ENCODE measurements around the gene TBRG1. TPM values are rescaled to one million over a fixed set of nuclear protein-coding genes. Genes with fewer than 3 reads are reported as not detected.
"Not testable (repeated sequence)": the region's sequence is repeated elsewhere in the genome, so short reads cannot be mapped to it uniquely, and the experiment has no call there.

Gene TBRG1
- total RNA-seq, 2 experiments from 2014 or later = 44.5 to 48.5 TPM

DNA sequence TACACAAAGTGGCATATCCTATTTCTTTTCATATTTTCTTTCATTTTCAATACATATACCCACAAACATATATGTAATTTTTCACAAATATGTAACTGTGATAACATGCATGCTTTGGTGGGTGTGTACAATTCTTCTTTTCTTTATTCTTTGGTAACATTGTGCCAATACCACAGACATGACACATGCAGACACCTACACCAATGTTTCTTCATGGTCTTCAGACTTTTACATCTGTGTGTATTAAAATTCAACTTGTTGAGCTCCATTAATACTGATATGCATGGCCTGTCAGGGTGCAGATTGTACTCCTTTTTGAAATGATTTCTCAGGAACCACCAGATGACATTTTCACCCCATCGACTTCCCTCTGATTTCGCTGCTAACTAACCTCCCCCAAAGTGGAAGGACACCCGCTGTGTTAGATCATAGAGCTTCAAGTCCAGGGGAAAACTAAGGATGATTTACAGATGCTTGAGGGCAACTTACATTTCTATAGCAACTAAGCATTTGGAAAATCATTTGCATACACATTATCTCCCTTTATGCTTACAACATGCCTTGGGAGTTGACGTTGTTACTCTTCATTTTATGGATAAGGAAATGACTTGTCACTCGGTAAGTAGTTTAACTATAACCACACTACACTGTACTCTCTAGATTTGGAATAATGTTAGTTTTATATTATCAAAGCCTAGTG lies 21.9 kb upstream of the TBRG1 start:
- H3K4me3 Mint-ChIP-seq = no peak overlapping the region
- H3K27me3 Mint-ChIP-seq = peaks cover 25% of the 10 kb centered on the region
- H3K27ac Mint-ChIP-seq = no peak overlapping the region
- H3K4me1 Mint-ChIP-seq = peaks cover 1% of the 10 kb centered on the region
- no peak for ATAC-seq
- H3K9me3 Mint-ChIP-seq (ENCODE audit: low read depth) = no peaks in the 10 kb centered on the region
- DNase-seq = no peak
- H3K36me3 Mint-ChIP-seq = no peaks in the 10 kb centered on the region
- CTCF ChIA-PET = no interaction called here

DNA sequence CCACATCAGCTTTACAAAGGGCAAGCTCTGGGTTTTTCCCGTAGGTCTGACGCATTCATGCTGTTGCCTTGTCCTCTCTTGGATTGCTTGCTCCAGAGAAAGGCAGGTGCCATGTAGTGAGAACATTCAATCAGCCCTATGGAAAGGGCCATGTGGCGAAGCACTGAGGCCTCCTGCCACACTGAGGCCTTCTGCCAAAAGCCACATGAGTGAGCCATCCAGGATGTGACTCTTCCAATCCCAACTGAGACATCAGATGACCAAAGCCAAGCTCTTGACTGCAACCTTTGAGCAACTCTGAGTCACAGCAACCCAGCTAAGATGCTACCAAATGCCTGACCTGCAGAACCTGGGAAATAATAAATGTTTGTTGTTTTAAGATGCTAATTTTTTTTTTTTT lies 20.5 kb upstream of the TBRG1 start:
- Mint-ChIP-seq H3K4me3 (no peak overlapping the region), H3K27me3 (peaks cover 15% of the 10 kb centered on the region), H3K9me3 (ENCODE audit: low read depth) (no peaks in the 10 kb centered on the region), H3K36me3 (no peaks in the 10 kb centered on the region), H3K27ac (no peak overlapping the region), H3K4me1 (peaks cover 3% of the 10 kb centered on the region)
- CTCF ChIA-PET = no interaction called here
- no peak for ATAC-seq
- no peak for DNase-seq

DNA sequence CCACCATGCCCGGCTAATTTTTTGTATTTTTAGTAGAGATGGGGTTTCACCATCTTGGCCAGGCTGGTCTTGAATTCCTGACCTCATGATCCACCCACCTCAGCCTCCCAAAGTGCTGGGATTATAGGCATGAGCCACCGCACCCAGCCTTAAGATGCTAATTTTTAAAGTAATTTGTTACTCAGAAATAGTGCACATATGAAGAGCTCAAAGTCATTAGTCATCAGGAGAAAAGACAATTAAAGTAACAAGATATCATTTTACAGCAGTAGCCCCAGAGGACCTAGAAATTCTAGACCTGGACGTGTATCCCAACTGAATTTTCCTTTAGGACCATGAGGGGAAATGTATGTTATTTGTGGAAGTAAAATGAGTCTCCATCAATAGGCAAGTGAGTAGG lies 19.9 kb upstream of the TBRG1 start:
- CTCF ChIA-PET = not testable (repeated sequence)

DNA sequence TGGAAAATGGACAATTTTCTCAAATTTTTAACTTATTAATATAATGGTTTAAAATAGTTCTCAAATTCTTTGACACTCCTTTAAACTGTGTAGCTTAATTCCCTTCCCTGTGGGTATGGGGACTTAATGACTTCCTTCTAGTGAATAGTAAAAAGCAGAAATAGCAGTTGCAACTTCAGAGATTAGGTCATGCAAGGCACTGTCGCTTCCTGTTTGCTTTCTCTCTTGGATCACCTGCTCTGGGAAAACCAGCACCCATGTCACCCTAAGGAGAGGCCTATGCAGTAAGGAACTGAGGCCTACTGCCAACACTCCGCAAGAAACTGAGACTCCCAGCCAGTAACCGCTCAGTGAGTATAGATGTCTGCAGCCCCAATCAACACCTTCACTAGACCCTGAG lies 16.9 kb upstream of the TBRG1 start:
- DNase-seq = no peak
- H3K4me3 Mint-ChIP-seq = no peak overlapping the region
- no peaks in the 10 kb centered on the region for H3K36me3 Mint-ChIP-seq
- ATAC-seq = no peak
- peaks cover 5% of the 10 kb centered on the region for H3K27me3 Mint-ChIP-seq
- H3K27ac Mint-ChIP-seq = no peak overlapping the region
- H3K9me3 Mint-ChIP-seq (ENCODE audit: low read depth) = no peaks in the 10 kb centered on the region
- H3K4me1 Mint-ChIP-seq = peaks cover 3% of the 10 kb centered on the region
- CTCF ChIA-PET = no interaction called here

More for the DNA sequence above, 19.9 kb upstream of the TBRG1 start:
- not testable (repeated sequence) for H3K9me3 Mint-ChIP-seq (ENCODE audit: low read depth); ATAC-seq; DNase-seq; H3K36me3 Mint-ChIP-seq; H3K4me1 Mint-ChIP-seq; H3K4me3 Mint-ChIP-seq; H3K27ac Mint-ChIP-seq
- peaks cover 10% of the 10 kb centered on the region for H3K27me3 Mint-ChIP-seq

DNA sequence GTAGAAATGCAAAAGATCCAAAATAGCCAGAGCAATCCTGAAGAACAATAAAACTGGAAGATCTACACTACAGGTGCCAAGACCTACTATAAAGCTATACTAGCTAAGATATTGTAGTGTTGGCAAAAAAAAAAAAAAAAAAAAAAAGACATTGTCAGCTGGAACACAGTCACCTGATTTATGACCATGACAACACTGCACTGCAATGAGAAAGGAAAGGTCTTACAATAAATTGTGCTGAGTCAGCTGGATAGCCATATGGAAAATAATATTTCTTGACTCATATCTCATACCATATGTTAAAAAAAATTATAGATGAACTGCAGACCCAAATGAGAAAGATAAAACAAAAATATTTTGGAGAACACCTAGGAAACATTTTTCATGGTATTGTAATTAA lies 14.5 kb upstream of the TBRG1 start:
- Mint-ChIP-seq H3K9me3 (ENCODE audit: low read depth) (no peaks in the 10 kb centered on the region), H3K4me1 (peaks cover 18% of the 10 kb centered on the region), H3K27me3 (peaks cover 2% of the 10 kb centered on the region), H3K36me3 (no peaks in the 10 kb centered on the region), H3K27ac (no peak overlapping the region), H3K4me3 (no peak overlapping the region)
- CTCF ChIA-PET = no interaction called here
- ATAC-seq (no peak), DNase-seq (no peak)

DNA sequence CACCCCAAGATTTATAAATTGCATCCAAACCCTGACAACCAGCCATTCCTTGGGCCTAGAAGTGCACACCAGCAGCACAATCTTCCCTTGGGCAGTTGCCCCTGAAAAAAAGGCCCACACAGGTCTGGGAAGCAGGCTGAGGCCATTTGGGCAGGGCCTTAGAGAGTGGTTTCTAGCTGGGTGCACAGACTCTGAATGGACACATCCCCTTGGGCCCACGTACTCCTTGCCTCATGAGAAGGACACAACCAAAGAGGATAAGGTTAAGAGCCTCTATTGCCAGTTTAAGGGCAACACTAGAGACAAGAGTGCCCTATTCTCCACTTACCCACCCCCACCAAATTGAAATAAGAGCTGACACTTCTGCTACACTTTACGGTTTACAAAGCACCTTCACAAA lies 12.4 kb upstream of the TBRG1 start:
- Mint-ChIP-seq H3K27ac (no peak overlapping the region), H3K9me3 (ENCODE audit: low read depth) (no peaks in the 10 kb centered on the region), H3K4me3 (no peak overlapping the region), H3K4me1 (peaks cover 18% of the 10 kb centered on the region), H3K36me3 (no peaks in the 10 kb centered on the region), H3K27me3 (peaks cover 6% of the 10 kb centered on the region)
- ATAC-seq (no peak), DNase-seq (no peak)
- CTCF ChIA-PET = interaction anchor here (0.7 to 1.9 kb wide), 2 partner anchors 10 to 33 kb away, joined by 3 to 5 read pairs; no protein-coding TSS in a partner anchor

DNA sequence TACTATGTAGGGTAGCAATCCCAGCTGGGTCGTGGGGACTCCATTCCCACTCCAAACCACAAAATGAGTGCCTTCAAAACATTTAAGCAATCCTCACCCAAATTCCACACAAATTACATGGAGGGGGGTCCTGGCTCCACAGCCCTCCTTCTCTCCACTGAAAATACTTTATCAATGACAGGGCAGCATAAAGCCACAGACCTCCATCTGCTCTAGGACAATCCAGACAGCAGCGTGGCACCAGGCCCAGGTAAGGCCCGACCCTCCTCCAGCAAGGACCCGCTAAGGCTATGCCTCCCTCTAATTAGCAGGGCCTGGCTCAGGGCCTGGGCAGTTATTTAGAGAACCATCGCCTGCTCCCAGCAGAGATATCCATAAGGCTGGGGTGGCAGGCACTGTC lies 11.6 kb upstream of the TBRG1 start, which contains the start of gene PANX3:
Gene PANX3 (plus strand): TSS at position 365 of the 400 bp plus-strand sequence. CDS start 129 bp downstream, outside the sequence.
- DNase-seq = no peak
- ATAC-seq = no peak
- no peak within 1 kb of the TSS for H3K4me3 Mint-ChIP-seq
- CTCF ChIA-PET = interaction anchor here (0.7 to 1.9 kb wide), 2 partner anchors 9 to 33 kb away, joined by 3 to 5 read pairs; no protein-coding TSS in a partner anchor
- peaks cover 15% of the 10 kb centered on the region for H3K4me1 Mint-ChIP-seq
- no peaks in the 10 kb centered on the region for H3K36me3 Mint-ChIP-seq
- no peaks in the 10 kb centered on the region for H3K9me3 Mint-ChIP-seq (ENCODE audit: low read depth)
- H3K27ac Mint-ChIP-seq = no peak within 1 kb of the TSS
- peaks cover 6% of the 10 kb centered on the region for H3K27me3 Mint-ChIP-seq

DNA sequence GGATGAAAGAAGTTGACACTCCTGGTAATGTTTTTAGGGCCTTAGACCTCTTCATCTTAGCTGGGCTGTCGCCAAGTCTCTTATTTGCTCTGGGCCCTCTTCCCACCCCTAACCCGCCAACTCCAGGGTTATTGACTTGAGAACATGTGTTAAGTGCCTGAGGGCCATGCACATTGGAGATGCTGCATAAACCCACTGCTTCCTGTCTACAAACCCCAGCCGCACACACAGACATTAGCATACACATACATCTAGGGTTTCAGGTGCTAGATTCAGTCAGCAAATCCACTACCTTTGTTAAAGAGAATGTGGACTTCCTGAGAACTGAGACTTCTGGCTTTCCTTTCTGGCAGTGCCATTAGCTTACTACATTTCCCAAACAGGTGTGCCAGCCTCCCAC lies 10.6 kb upstream of the TBRG1 start:
- peak; percentile 87 for ATAC-seq
- peak; percentile 74 for DNase-seq
- Mint-ChIP-seq H3K27ac (no peak overlapping the region), H3K9me3 (ENCODE audit: low read depth) (no peaks in the 10 kb centered on the region), H3K4me3 (no peak overlapping the region), H3K36me3 (no peaks in the 10 kb centered on the region), H3K4me1 (peaks cover 15% of the 10 kb centered on the region), H3K27me3 (peaks cover 5% of the 10 kb centered on the region)
- CTCF ChIA-PET = interaction anchor here (1.9 kb wide), 1 partner anchor 8 kb away, joined by 5 read pairs; no protein-coding TSS in a partner anchor

DNA sequence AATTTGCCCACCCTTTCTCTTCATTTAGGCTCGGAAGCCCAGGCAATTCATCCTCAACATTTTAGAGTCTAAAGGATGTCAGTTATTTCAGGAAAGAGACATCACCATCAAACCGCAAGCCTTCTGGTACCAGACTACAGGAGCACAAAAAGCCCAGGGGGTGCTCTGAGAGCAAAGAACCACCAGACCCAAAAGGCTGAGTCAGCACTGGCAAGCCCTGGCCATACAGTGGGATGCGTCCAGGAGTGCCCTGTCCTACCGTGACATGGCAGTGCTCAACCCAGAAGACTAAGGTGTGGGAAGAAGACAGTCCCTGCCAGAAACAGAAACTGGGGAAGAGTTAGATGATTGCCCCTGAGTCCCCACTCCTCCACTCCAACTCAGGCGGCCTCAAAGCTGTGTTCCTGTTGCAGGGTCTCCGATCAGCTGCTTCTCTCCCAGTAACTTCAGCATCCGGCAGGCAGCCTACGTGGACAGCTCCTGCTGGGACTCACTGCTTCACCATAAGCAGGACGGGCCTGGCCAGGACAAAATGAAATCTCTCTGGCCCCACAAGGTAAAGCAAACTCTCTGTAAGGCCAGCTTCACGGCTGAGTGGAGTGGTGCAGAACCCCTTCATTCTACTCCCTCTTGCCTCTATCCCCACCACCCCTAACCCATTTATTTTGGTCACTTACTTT lies 10.0 kb upstream of the TBRG1 start:
- DNase-seq (no peak), ATAC-seq (no peak)
- Mint-ChIP-seq H3K27me3 (peaks cover 4% of the 10 kb centered on the region), H3K36me3 (no peaks in the 10 kb centered on the region), H3K4me3 (no peak overlapping the region), H3K4me1 (peaks cover 15% of the 10 kb centered on the region), H3K9me3 (ENCODE audit: low read depth) (no peaks in the 10 kb centered on the region), H3K27ac (no peak overlapping the region)
- CTCF ChIA-PET = no interaction called here

DNA sequence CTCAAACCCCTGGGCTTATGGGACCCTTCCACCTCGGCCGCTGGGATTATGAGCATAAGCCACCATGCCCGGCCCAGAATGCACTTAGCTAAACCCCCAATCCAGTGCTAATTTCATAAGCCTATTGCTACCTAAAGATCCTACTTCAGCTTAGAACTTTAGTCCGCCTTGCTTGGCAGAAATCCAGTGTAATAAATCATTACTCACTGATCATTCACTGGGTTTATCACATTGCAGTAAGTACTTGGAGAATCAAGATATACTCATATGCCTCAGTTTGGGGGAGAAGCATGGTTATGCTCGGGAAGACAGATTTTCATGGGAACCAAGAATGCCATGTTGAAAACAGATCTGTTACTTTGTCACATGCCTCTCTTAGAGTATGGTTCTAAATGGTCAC lies 3.8 kb upstream of the TBRG1 start:
- Mint-ChIP-seq H3K27me3 (peaks cover 11% of the 10 kb centered on the region), H3K9me3 (ENCODE audit: low read depth) (no peaks in the 10 kb centered on the region), H3K4me3 (no peak overlapping the region), H3K27ac (no peak overlapping the region), H3K4me1 (peaks cover 7% of the 10 kb centered on the region), H3K36me3 (peaks cover 1% of the 10 kb centered on the region)
- ATAC-seq (no peak), DNase-seq (no peak)
- CTCF ChIA-PET = no interaction called here

DNA sequence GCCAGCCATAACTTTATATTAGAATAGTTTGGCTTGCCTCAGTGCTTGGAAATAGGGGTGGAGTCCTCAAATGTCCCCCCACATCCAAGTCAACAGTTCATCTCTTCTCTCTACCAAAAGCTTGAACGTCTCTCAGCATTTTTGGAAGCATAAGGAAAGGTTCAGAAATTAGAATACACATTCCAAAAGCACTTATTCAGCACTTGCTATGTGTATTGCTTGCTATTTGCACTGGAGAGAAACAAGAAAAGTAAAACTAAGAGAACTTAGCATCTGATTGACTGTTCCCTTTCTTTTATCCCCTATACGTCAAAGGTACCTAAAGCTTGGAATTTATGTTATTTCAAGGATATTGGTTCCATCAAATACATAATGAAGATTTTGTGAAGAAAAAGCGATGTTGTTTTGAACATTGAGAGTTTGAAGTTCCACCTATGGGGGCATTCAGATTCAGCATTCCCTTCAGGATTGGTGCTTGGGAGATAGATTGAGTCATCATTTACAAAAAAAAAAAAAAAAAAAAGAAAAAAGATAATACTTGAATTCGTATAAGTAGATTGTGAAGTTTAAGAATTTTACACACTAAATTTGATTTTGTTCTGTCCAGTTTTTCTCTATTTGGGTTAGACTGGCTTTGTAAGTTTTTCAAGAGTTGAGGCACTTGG lies 1.3 kb downstream of the TBRG1 start:
- Mint-ChIP-seq H3K36me3 (peaks cover 27% of the 10 kb centered on the region), H3K4me3 (peak overlapping the region; percentile 80), H3K9me3 (ENCODE audit: low read depth) (no peaks in the 10 kb centered on the region), H3K27me3 (peaks cover 10% of the 10 kb centered on the region), H3K4me1 (peaks cover 30% of the 10 kb centered on the region), H3K27ac (peak overlapping the region; percentile 81)
- DNase-seq (no peak), ATAC-seq (no peak)
- CTCF ChIA-PET = interaction anchor here (1.2 to 1.8 kb wide), 5 partner anchors 20 to 214 kb away, joined by 4 to 8 read pairs (median 5); no protein-coding TSS in a partner anchor

DNA sequence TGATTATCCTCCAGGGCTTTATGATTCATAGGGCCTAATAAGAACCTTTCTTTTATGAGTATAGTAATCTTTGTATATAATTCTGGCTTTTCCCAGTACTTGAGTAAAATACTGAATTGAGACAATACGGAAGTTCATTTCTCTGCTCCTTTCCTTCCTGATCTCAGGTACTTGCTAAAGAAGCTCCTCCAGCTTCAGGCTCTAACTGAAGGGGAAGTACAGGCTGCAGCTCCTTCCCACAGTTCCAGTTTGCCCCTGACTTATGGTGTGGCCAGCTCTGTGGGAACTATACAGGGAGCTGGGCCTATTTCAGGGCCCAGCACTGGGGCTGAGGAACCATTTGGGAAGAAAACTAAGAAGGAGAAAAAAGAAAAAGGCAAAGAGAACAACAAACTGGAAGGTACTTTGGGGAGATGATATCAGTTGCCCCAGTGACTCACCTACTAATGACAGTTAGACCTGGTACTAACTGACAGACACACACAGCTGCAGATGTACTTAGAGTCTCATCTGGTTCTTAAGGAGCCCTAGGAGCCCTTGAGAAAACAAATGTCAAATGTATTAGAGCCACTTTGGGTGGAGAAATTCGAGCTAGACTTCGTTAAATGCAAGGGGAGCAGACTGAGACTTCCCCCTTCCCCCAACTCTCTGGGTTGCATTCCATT lies 3.0 kb downstream of the TBRG1 start:
- no peak overlapping the region for H3K4me3 Mint-ChIP-seq
- peaks cover 27% of the 10 kb centered on the region for H3K36me3 Mint-ChIP-seq
- no peak overlapping the region for H3K27ac Mint-ChIP-seq
- CTCF ChIA-PET = no interaction called here
- no peaks in the 10 kb centered on the region for H3K9me3 Mint-ChIP-seq (ENCODE audit: low read depth)
- peaks cover 30% of the 10 kb centered on the region for H3K4me1 Mint-ChIP-seq
- DNase-seq (no peak), ATAC-seq (no peak)
- H3K27me3 Mint-ChIP-seq = peaks cover 4% of the 10 kb centered on the region

DNA sequence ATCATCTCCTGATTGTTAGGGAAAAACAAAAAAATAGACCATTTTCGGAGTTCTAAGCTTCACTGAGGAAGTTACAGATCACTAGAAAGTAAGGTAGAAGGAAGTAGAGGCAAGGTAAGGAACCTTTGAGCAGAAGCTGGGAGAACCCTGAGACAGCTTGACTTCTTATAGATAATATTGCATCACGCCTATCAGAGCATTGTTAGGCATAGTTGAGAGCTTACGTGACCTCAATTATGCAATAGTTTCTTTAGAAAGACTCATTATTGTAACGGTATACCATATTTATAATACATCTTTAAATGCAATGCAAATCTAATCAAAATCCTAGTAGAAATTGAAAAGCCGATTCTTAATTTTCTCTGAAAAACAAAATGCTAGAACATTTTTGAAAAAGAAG lies 4.9 kb downstream of the TBRG1 start:
- ATAC-seq (no peak), DNase-seq (no peak)
- Mint-ChIP-seq H3K4me1 (peaks cover 28% of the 10 kb centered on the region), H3K27ac (no peak overlapping the region), H3K4me3 (no peak overlapping the region), H3K36me3 (peaks cover 33% of the 10 kb centered on the region), H3K27me3 (no peaks in the 10 kb centered on the region), H3K9me3 (ENCODE audit: low read depth) (no peaks in the 10 kb centered on the region)
- CTCF ChIA-PET = interaction anchor here (0.7 to 1.0 kb wide), 2 partner anchors 15 to 201 kb away, joined by 3 read pairs; no protein-coding TSS in a partner anchor
